WTC11 (cell line): ENCODE results near the gene PNMA8A. TPM values are rescaled to one million over a fixed set of nuclear protein-coding genes. Genes with fewer than 3 reads are reported as not detected.

Experiments
- ATAC-seq: fragments of 200-7000 bp; cut with Tn5 transposase; 2 replicates; pipeline ENCODE4 v1.10.0; 2021; ENCODE audit warnings: mild to moderate bottlenecking, moderate library complexity
- CTCF ChIA-PET: fragments of 300-600 bp; sonication (Branson Sonifier 250); formaldehyde crosslinking; loops from one replicate; lab custom pipeline; 2021; ENCODE audit warnings: antibody characterized with exemption; lab: Charles Lee
- POLR2A ChIA-PET: fragments of 350-600 bp; sonication (Branson Sonifier 250); formaldehyde crosslinking; loops from one replicate; lab custom pipeline; 2021; ENCODE audit warnings: antibody characterized with exemption; lab: Charles Lee
- DNase-seq: peaks from one replicate; pipeline ENCODE4 v3.0.0; 2021; ENCODE audit warnings: low spot score
- H3K27ac Mint-ChIP-seq: 2 replicates; pipeline ENCODE4 v1.8.0; 2021; ENCODE audit warnings: mixed read lengths
- H3K27me3 Mint-ChIP-seq: 2 replicates; pipeline ENCODE4 v1.8.0; 2021; ENCODE audit warnings: low read depth, mild to moderate bottlenecking, moderate library complexity, mixed read lengths
- H3K36me3 Mint-ChIP-seq: 2 replicates; pipeline ENCODE4 v1.8.0; 2021; ENCODE audit warnings: mixed read lengths
- H3K4me1 Mint-ChIP-seq: 2 replicates; pipeline ENCODE4 v1.8.0; 2022; ENCODE audit warnings: mixed read lengths
- H3K4me3 Mint-ChIP-seq: 2 replicates; pipeline ENCODE4 v1.8.0; 2021; ENCODE audit warnings: mild to moderate bottlenecking, moderate library complexity, mixed read lengths
- H3K9me3 Mint-ChIP-seq: 2 replicates; pipeline ENCODE4 v1.8.0; 2021; ENCODE audit warnings: mixed read lengths
- ESRRA ChIP-seq: sonication (generic); formaldehyde crosslinking; IDR thresholded peaks from 2 replicates; pipeline ENCODE4 v1.8.1; 2022; ENCODE audit warnings: mild to moderate bottlenecking, missing genetic modification reagents, borderline replicate concordance
- IRF2 ChIP-seq: sonication (generic); formaldehyde crosslinking; IDR thresholded peaks from 2 replicates; pipeline ENCODE4 v1.8.0; 2022; ENCODE audit warnings: low read depth, missing genetic modification reagents, borderline replicate concordance
- SMAD4 ChIP-seq: sonication (generic); formaldehyde crosslinking; IDR thresholded peaks from 2 replicates; pipeline ENCODE4 v1.8.0; 2022; ENCODE audit warnings: mild to moderate bottlenecking, missing genetic modification reagents
- SOX15 ChIP-seq: fragments of 250-450 bp; sonication (Bioruptor Pico); IDR thresholded peaks from 2 replicates; pipeline ENCODE4 v1.9.0; 2021; ENCODE audit warnings: mild to moderate bottlenecking
- total RNA-seq: library from RNA; stranded (reverse); gene quantifications from 3 replicates; pipeline ENCODE4 v1.2.3, GENCODE V29; 2021
- TF ChIP-seq, protein P1 (sequence below): fragments of 250-450 bp; sonication (Bioruptor Pico); IDR thresholded peaks from 2 replicates; pipeline ENCODE4 v2.1.2; 2022; ENCODE audit warnings: mild to moderate bottlenecking, moderate library complexity
- TF ChIP-seq, protein P2 (sequence below): fragments of 200-600 bp; IDR thresholded peaks from 2 replicates; pipeline ENCODE4 v1.8.0; 2022; ENCODE audit warnings: antibody characterized with exemption
- TF ChIP-seq, protein P3 (sequence below): sonication (generic); formaldehyde crosslinking; IDR thresholded peaks from 2 replicates; pipeline ENCODE4 v1.8.0; 2022; ENCODE audit warnings: mild to moderate bottlenecking, missing genetic modification reagents
- TF ChIP-seq, protein P4 (sequence below): sonication (generic); formaldehyde crosslinking; IDR thresholded peaks from 2 replicates; pipeline ENCODE4 v1.8.0; 2022; ENCODE audit warnings: mild to moderate bottlenecking, missing genetic modification reagents
- TF ChIP-seq, protein P5 (sequence below): fragments of 250-450 bp; sonication (Bioruptor Pico); IDR thresholded peaks from 2 replicates; pipeline ENCODE4 v1.9.0; 2021; ENCODE audit warnings: mild to moderate bottlenecking
- TF ChIP-seq, protein P6 (sequence below): sonication (generic); formaldehyde crosslinking; IDR thresholded peaks from 2 replicates; pipeline ENCODE4 v1.8.1; 2022; ENCODE audit warnings: missing genetic modification reagents, borderline replicate concordance
- TF ChIP-seq, protein P7 (sequence below): sonication (generic); formaldehyde crosslinking; IDR thresholded peaks from 2 replicates; pipeline ENCODE4 v1.8.1; 2023; ENCODE audit warnings: mild to moderate bottlenecking, missing genetic modification reagents, moderate library complexity

The PNMA8A gene
- total RNA-seq, 1 experiment from 2014 or later, result 25.4 TPM

DNA sequence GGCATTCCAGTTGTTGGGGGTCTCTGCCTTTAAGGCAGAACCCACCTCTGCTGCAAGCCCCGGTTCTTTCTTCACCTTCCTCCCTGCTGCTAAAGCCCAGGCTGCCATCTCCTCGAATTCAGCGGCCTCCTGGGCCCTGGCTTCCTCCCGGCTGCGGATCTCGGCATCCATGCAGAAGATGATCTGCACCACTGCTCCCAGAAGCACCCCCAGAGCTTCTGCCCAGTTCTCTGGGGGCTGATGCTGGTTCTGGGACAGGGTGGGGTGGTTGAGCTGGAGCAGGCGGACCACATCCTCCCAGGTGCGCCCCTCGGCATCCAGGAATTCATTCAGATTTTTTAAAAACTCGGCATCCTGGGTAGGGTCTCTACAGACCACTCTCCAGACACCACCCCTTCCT, 987 bp downstream of the PNMA8A start (continued):
- TF ChIP-seq, protein P1, sequence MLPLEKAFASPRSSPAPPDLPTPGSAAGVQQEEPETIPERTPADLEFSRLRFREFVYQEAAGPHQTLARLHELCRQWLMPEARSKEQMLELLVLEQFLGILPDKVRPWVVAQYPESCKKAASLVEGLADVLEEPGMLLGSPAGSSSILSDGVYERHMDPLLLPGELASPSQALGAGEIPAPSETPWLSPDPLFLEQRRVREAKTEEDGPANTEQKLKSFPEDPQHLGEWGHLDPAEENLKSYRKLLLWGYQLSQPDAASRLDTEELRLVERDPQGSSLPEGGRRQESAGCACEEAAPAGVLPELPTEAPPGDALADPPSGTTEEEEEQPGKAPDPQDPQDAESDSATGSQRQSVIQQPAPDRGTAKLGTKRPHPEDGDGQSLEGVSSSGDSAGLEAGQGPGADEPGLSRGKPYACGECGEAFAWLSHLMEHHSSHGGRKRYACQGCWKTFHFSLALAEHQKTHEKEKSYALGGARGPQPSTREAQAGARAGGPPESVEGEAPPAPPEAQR, result no peak
- no peak for TF ChIP-seq SMAD4 (CRISPR knock-in tag)

DNA sequence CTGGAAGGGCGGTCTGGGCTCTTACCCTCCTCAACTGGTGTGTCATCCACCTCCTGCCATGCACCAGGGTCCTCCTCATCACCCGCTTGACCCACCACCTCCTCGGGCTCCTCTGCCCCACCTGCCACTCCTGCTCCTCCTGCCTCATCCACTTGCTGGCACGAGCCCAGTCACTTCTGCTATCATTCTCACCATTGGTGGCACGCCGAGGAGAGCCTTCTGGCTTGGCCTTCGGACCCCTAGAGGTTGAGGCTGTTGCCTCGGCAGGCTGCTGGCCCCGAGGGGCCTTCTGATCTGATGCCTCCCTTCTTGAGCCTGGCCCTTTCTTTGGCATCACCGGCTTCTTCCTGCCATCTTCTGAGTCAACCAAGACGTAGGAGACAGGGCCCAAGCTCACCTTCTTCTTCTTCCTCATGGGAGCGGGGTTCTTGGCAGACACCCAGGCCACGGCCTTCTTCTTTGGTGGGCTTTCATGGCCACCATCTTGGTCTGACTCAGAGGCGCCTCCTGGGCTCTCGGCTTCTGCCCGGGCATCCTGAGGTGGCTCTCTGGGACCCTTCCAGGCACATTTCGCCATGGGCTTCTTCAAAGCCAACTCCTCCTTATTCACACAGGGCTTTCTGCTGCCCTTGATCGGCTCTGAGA, 1.7 kb downstream of the PNMA8A start:
- no peak for ATAC-seq
- no peaks in the 10 kb centered on the region for H3K9me3 Mint-ChIP-seq
- POLR2A ChIA-PET, result no interaction called here
- peak overlapping the region; percentile 77 for H3K4me3 Mint-ChIP-seq
- peaks cover 34% of the 10 kb centered on the region for H3K36me3 Mint-ChIP-seq
- CTCF ChIA-PET, result interaction anchor here (0.6 kb wide), 1 partner anchor 38 kb away, joined by 3 read pairs; no protein-coding TSS in a partner anchor
- H3K27me3 Mint-ChIP-seq, result peaks cover 21% of the 10 kb centered on the region
- peaks cover 11% of the 10 kb centered on the region for H3K4me1 Mint-ChIP-seq
- DNase-seq, result no peak
- TF ChIP-seq SOX15 (CRISPR knock-in tag), result no peak
- TF ChIP-seq, protein P2, sequence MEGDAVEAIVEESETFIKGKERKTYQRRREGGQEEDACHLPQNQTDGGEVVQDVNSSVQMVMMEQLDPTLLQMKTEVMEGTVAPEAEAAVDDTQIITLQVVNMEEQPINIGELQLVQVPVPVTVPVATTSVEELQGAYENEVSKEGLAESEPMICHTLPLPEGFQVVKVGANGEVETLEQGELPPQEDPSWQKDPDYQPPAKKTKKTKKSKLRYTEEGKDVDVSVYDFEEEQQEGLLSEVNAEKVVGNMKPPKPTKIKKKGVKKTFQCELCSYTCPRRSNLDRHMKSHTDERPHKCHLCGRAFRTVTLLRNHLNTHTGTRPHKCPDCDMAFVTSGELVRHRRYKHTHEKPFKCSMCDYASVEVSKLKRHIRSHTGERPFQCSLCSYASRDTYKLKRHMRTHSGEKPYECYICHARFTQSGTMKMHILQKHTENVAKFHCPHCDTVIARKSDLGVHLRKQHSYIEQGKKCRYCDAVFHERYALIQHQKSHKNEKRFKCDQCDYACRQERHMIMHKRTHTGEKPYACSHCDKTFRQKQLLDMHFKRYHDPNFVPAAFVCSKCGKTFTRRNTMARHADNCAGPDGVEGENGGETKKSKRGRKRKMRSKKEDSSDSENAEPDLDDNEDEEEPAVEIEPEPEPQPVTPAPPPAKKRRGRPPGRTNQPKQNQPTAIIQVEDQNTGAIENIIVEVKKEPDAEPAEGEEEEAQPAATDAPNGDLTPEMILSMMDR, result no peak
- TF ChIP-seq, protein P3, sequence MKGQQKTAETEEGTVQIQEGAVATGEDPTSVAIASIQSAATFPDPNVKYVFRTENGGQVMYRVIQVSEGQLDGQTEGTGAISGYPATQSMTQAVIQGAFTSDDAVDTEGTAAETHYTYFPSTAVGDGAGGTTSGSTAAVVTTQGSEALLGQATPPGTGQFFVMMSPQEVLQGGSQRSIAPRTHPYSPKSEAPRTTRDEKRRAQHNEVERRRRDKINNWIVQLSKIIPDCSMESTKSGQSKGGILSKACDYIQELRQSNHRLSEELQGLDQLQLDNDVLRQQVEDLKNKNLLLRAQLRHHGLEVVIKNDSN, result no peak
- TF ChIP-seq, protein P4, sequence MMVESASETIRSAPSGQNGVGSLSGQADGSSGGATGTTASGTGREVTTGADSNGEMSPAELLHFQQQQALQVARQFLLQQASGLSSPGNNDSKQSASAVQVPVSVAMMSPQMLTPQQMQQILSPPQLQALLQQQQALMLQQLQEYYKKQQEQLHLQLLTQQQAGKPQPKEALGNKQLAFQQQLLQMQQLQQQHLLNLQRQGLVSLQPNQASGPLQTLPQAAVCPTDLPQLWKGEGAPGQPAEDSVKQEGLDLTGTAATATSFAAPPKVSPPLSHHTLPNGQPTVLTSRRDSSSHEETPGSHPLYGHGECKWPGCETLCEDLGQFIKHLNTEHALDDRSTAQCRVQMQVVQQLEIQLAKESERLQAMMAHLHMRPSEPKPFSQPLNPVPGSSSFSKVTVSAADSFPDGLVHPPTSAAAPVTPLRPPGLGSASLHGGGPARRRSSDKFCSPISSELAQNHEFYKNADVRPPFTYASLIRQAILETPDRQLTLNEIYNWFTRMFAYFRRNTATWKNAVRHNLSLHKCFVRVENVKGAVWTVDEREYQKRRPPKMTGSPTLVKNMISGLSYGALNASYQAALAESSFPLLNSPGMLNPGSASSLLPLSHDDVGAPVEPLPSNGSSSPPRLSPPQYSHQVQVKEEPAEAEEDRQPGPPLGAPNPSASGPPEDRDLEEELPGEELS, result no peak
- no peak for TF ChIP-seq ESRRA (CRISPR knock-in tag)
- TF ChIP-seq, protein P5, sequence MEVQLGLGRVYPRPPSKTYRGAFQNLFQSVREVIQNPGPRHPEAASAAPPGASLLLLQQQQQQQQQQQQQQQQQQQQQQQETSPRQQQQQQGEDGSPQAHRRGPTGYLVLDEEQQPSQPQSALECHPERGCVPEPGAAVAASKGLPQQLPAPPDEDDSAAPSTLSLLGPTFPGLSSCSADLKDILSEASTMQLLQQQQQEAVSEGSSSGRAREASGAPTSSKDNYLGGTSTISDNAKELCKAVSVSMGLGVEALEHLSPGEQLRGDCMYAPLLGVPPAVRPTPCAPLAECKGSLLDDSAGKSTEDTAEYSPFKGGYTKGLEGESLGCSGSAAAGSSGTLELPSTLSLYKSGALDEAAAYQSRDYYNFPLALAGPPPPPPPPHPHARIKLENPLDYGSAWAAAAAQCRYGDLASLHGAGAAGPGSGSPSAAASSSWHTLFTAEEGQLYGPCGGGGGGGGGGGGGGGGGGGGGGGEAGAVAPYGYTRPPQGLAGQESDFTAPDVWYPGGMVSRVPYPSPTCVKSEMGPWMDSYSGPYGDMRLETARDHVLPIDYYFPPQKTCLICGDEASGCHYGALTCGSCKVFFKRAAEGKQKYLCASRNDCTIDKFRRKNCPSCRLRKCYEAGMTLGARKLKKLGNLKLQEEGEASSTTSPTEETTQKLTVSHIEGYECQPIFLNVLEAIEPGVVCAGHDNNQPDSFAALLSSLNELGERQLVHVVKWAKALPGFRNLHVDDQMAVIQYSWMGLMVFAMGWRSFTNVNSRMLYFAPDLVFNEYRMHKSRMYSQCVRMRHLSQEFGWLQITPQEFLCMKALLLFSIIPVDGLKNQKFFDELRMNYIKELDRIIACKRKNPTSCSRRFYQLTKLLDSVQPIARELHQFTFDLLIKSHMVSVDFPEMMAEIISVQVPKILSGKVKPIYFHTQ (CRISPR knock-in tag), result no peak
- TF ChIP-seq, protein P1, result no peak
- TF ChIP-seq, protein P6, sequence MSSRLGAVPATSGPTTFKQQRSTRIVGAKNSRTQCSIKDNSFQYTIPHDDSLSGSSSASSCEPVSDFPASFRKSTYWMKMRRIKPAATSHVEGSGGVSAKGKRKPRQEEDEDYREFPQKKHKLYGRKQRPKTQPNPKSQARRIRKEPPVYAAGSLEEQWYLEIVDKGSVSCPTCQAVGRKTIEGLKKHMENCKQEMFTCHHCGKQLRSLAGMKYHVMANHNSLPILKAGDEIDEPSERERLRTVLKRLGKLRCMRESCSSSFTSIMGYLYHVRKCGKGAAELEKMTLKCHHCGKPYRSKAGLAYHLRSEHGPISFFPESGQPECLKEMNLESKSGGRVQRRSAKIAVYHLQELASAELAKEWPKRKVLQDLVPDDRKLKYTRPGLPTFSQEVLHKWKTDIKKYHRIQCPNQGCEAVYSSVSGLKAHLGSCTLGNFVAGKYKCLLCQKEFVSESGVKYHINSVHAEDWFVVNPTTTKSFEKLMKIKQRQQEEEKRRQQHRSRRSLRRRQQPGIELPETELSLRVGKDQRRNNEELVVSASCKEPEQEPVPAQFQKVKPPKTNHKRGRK (CRISPR knock-in tag), result no peak
- TF ChIP-seq, protein P7, sequence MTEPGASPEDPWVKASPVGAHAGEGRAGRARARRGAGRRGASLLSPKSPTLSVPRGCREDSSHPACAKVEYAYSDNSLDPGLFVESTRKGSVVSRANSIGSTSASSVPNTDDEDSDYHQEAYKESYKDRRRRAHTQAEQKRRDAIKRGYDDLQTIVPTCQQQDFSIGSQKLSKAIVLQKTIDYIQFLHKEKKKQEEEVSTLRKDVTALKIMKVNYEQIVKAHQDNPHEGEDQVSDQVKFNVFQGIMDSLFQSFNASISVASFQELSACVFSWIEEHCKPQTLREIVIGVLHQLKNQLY, result no peak
- TF ChIP-seq IRF2 (CRISPR knock-in tag), result no peak
- no peak overlapping the region for H3K27ac Mint-ChIP-seq
